Measurements from ENCODE around the gene PLA2G4D. TPM values are rescaled to one million over a fixed set of nuclear protein-coding genes. Genes with fewer than 3 reads are reported as not detected.

The PLA2G4D gene
- total and polyA plus RNA-seq, 10 of the 15 experiments (the other 5 are each of a cell fraction or from before 2014, with no cell fraction given) = 0.03 TPM; not detected in 9

DNA sequence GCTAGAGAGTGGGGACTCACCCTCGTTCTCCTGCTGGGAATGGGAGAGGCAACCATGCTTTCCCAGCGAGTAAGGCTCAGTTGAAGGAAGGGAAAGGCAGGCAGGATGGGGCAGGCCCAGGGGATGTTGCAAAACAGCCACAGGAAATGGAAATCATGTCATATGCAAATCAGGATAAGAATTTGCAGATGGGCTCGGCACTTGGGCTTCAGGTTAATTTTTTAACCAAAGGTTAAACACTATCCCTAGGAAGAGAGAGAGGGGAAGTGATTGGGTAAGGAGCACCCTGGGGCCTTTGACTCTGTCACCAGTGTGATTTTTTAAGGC lies 59.0 kb downstream of the PLA2G4D start (continued):
- TF ChIP-seq, protein P1, sequence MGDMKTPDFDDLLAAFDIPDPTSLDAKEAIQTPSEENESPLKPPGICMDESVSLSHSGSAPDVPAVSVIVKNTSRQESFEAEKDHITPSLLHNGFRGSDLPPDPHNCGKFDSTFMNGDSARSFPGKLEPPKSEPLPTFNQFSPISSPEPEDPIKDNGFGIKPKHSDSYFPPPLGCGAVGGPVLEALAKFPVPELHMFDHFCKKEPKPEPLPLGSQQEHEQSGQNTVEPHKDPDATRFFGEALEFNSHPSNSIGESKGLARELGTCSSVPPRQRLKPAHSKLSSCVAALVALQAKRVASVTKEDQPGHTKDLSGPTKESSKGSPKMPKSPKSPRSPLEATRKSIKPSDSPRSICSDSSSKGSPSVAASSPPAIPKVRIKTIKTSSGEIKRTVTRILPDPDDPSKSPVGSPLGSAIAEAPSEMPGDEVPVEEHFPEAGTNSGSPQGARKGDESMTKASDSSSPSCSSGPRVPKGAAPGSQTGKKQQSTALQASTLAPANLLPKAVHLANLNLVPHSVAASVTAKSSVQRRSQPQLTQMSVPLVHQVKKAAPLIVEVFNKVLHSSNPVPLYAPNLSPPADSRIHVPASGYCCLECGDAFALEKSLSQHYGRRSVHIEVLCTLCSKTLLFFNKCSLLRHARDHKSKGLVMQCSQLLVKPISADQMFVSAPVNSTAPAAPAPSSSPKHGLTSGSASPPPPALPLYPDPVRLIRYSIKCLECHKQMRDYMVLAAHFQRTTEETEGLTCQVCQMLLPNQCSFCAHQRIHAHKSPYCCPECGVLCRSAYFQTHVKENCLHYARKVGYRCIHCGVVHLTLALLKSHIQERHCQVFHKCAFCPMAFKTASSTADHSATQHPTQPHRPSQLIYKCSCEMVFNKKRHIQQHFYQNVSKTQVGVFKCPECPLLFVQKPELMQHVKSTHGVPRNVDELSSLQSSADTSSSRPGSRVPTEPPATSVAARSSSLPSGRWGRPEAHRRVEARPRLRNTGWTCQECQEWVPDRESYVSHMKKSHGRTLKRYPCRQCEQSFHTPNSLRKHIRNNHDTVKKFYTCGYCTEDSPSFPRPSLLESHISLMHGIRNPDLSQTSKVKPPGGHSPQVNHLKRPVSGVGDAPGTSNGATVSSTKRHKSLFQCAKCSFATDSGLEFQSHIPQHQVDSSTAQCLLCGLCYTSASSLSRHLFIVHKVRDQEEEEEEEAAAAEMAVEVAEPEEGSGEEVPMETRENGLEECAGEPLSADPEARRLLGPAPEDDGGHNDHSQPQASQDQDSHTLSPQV (IDR thresholded peaks at IDR 0.05) = no peak
- TF ChIP-seq, protein P2, sequence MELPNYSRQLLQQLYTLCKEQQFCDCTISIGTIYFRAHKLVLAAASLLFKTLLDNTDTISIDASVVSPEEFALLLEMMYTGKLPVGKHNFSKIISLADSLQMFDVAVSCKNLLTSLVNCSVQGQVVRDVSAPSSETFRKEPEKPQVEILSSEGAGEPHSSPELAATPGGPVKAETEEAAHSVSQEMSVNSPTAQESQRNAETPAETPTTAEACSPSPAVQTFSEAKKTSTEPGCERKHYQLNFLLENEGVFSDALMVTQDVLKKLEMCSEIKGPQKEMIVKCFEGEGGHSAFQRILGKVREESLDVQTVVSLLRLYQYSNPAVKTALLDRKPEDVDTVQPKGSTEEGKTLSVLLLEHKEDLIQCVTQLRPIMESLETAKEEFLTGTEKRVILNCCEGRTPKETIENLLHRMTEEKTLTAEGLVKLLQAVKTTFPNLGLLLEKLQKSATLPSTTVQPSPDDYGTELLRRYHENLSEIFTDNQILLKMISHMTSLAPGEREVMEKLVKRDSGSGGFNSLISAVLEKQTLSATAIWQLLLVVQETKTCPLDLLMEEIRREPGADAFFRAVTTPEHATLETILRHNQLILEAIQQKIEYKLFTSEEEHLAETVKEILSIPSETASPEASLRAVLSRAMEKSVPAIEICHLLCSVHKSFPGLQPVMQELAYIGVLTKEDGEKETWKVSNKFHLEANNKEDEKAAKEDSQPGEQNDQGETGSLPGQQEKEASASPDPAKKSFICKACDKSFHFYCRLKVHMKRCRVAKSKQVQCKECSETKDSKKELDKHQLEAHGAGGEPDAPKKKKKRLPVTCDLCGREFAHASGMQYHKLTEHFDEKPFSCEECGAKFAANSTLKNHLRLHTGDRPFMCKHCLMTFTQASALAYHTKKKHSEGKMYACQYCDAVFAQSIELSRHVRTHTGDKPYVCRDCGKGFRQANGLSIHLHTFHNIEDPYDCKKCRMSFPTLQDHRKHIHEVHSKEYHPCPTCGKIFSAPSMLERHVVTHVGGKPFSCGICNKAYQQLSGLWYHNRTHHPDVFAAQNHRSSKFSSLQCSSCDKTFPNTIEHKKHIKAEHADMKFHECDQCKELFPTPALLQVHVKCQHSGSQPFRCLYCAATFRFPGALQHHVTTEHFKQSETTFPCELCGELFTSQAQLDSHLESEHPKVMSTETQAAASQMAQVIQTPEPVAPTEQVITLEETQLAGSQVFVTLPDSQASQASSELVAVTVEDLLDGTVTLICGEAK (IDR thresholded peaks at IDR 0.05; ENCODE audit: borderline replicate concordance) = no peak
- TF ChIP-seq, protein P3, sequence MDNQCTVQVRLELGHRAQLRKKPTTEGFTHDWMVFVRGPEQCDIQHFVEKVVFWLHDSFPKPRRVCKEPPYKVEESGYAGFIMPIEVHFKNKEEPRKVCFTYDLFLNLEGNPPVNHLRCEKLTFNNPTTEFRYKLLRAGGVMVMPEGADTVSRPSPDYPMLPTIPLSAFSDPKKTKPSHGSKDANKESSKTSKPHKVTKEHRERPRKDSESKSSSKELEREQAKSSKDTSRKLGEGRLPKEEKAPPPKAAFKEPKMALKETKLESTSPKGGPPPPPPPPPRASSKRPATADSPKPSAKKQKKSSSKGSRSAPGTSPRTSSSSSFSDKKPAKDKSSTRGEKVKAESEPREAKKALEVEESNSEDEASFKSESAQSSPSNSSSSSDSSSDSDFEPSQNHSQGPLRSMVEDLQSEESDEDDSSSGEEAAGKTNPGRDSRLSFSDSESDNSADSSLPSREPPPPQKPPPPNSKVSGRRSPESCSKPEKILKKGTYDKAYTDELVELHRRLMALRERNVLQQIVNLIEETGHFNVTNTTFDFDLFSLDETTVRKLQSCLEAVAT (IDR thresholded peaks at IDR 0.05) = no peak
- TF ChIP-seq CEBPB (IDR thresholded peaks at IDR 0.05; ENCODE audit: borderline replicate concordance in 1 of 2, low read depth in 2 of 2, low read length in 2 of 2) (peak in 1 of 2 experiments; percentile 47; a peak in 1 of 4 replicates), JUNB (IDR thresholded peaks at IDR 0.05) (no peak), ZNF384 (IDR thresholded peaks at IDR 0.05; ENCODE audit: borderline replicate concordance, low read depth, low read length) (no peak), FOS (IDR thresholded peaks at IDR 0.05; ENCODE audit: borderline replicate concordance, extremely low read depth, insufficient read length) (no peak), BRCA1 (IDR thresholded peaks at IDR 0.05; ENCODE audit: low read depth, low read length) (no peak), TBL1XR1 (IDR thresholded peaks at IDR 0.05; ENCODE audit: low read depth, low read length) (no peak), SMAD5 (IDR thresholded peaks at IDR 0.05; ENCODE audit: low read depth) (no peak), PML (IDR thresholded peaks at IDR 0.05; ENCODE audit: low read length) (no peak), TARDBP (IDR thresholded peaks at IDR 0.05; ENCODE audit: borderline replicate concordance) (no peak)
- TF ChIP-seq, protein P4, sequence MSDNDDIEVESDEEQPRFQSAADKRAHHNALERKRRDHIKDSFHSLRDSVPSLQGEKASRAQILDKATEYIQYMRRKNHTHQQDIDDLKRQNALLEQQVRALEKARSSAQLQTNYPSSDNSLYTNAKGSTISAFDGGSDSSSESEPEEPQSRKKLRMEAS (IDR thresholded peaks at IDR 0.05; ENCODE audit: low read depth, low read length) = no peak
- TF ChIP-seq, protein P5, sequence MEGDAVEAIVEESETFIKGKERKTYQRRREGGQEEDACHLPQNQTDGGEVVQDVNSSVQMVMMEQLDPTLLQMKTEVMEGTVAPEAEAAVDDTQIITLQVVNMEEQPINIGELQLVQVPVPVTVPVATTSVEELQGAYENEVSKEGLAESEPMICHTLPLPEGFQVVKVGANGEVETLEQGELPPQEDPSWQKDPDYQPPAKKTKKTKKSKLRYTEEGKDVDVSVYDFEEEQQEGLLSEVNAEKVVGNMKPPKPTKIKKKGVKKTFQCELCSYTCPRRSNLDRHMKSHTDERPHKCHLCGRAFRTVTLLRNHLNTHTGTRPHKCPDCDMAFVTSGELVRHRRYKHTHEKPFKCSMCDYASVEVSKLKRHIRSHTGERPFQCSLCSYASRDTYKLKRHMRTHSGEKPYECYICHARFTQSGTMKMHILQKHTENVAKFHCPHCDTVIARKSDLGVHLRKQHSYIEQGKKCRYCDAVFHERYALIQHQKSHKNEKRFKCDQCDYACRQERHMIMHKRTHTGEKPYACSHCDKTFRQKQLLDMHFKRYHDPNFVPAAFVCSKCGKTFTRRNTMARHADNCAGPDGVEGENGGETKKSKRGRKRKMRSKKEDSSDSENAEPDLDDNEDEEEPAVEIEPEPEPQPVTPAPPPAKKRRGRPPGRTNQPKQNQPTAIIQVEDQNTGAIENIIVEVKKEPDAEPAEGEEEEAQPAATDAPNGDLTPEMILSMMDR (IDR thresholded peaks at IDR 0.05 in 2 of 3, conservative IDR thresholded peaks at IDR 0.05 in 1 of 3; ENCODE audit: control insufficient read depth in 2 of 3, extremely low read depth in 1 of 3, insufficient read depth in 1 of 3, low read depth in 3 of 3, low read length in 3 of 3) = no peak
- TF ChIP-seq, protein P6, sequence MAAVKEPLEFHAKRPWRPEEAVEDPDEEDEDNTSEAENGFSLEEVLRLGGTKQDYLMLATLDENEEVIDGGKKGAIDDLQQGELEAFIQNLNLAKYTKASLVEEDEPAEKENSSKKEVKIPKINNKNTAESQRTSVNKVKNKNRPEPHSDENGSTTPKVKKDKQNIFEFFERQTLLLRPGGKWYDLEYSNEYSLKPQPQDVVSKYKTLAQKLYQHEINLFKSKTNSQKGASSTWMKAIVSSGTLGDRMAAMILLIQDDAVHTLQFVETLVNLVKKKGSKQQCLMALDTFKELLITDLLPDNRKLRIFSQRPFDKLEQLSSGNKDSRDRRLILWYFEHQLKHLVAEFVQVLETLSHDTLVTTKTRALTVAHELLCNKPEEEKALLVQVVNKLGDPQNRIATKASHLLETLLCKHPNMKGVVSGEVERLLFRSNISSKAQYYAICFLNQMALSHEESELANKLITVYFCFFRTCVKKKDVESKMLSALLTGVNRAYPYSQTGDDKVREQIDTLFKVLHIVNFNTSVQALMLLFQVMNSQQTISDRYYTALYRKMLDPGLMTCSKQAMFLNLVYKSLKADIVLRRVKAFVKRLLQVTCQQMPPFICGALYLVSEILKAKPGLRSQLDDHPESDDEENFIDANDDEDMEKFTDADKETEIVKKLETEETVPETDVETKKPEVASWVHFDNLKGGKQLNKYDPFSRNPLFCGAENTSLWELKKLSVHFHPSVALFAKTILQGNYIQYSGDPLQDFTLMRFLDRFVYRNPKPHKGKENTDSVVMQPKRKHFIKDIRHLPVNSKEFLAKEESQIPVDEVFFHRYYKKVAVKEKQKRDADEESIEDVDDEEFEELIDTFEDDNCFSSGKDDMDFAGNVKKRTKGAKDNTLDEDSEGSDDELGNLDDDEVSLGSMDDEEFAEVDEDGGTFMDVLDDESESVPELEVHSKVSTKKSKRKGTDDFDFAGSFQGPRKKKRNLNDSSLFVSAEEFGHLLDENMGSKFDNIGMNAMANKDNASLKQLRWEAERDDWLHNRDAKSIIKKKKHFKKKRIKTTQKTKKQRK (IDR thresholded peaks at IDR 0.05; ENCODE audit: low read depth, low read length) = no peak

All from GM12878 (cell line).